Left lung (tissue), 10 donors: Measurements from ENCODE around the gene UBE2QL1. TPM values are rescaled to one million over a fixed set of nuclear protein-coding genes. Genes with fewer than 3 reads are reported as not detected.

Source experiments
- ATAC-seq: fragments of 200-7000 bp; cut with Tn5 transposase; one replicate; pipeline ENCODE4 v1.9.1; 2020; ENCODE audit warnings: moderate library complexity
- DNase-seq, 4 donors: peaks; one replicate each; pipeline ENCODE4 v3.0.0-alpha.2; 2013 to 2020
- H3K27ac ChIP-seq, 2 donors: fragments of 200-600 bp; sonication (generic) in 1 of 2; one replicate each; pipeline versions ENCODE4 v1.5.0 to v1.8.0; 2020 to 2021
- H3K27me3 ChIP-seq, 2 donors: fragments of 200-600 bp; sonication (generic) in 1 of 2; one replicate each; pipeline versions ENCODE4 v1.5.0 to v1.8.0; 2020 to 2021
- H3K36me3 ChIP-seq, 2 donors: fragments of 200-600 bp; sonication (generic) in 1 of 2; one replicate each; pipeline versions ENCODE4 v1.5.0 to v1.8.0; 2020 to 2021
- H3K4me1 ChIP-seq, 2 donors: fragments of 200-600 bp; one replicate each; pipeline ENCODE4 v1.8.0; 2021
- H3K4me3 ChIP-seq, 2 donors: fragments of 200-600 bp; sonication (generic) in 1 of 2; one replicate each; pipeline versions ENCODE4 v1.5.0 to v1.8.0; 2020 to 2021; ENCODE audit warnings: mild to moderate bottlenecking in 1 of 2
- H3K9me3 ChIP-seq, 2 donors: fragments of 200-600 bp; sonication (generic) in 1 of 2; one replicate each; pipeline versions ENCODE4 v1.5.0 to v1.8.0; 2020 to 2021
- intact Hi-C, 2 donors: fragments of 100-400 bp; cut with DNase I; formaldehyde crosslinking; loops; one replicate each; pipeline versions ENCODE4 v1.11.2 to v1.14.2; 2022
- polyA plus RNA-seq, 6 donors: library from polyadenylated mRNA; unstranded; fragments of 120-200 nt; gene quantifications; one replicate each; pipeline ENCODE4 v1.2.1, GENCODE V29; 2013; ENCODE audit not compliant: insufficient read length in 6 of 6
- total RNA-seq, 2 donors: library from RNA; stranded (reverse); fragmentation: NEBNext Ultra II Directional; extraction: Animal tissue kit (Norgen Biotek cat#: 25700); gene quantifications; one replicate each; pipeline ENCODE4 v1.2.1, GENCODE V29; 2021
- TF ChIP-seq, protein P1 (sequence below), 2 donors: fragments of 200-600 bp; sonication (generic) in 1 of 2; IDR thresholded peaks; one replicate each; pipeline versions ENCODE4 v1.5.0 to v1.8.0; 2021; ENCODE audit warnings: antibody characterized with exemption in 2 of 2
- donor health status: DM: no; HTN: yes; CAD: no.
- donor health status: DM: no; HTN: no; CAD: no.

Gene UBE2QL1
- total and polyA plus RNA-seq, 8 donors: 0.05 to 0.32 (median 0.27) TPM

DNA sequence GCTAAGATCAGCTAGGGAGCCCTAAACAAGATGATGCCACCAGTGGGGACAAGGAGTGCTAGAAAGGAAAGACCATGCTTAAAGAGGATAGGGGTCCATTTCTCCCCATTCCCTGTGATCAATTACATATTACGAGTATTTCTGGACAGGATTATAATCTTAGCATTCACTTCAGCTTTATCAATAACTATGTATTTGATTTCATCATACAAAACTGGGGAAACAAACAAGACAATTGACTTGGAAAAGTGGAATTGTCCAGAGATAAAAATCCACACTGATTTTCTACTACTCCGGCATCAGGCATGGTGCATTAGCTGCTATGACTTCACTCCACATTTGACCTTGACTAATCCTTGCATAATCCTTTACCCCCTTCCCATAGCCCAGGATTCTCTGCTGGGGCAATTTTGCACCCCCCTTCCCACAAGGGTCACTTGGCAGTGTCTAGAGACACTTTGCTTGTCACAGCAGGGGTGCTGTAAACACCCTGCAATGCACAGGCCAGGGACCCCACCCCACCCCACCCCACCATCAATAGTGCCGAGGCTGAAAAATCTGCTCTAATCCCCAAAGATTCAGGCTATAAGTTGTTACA lies 29.9 kb upstream of the UBE2QL1 start:
- Histone ChIP-seq H3K27ac (no peak overlapping the region), H3K27me3 (peaks cover 0 to 14% of the 10 kb centered on the region in 2 donors), H3K36me3 (no peaks in the 10 kb centered on the region), H3K9me3 (no peaks in the 10 kb centered on the region), H3K4me3 (no peak overlapping the region), H3K4me1 (no peaks in the 10 kb centered on the region)
- TF ChIP-seq, protein P1, sequence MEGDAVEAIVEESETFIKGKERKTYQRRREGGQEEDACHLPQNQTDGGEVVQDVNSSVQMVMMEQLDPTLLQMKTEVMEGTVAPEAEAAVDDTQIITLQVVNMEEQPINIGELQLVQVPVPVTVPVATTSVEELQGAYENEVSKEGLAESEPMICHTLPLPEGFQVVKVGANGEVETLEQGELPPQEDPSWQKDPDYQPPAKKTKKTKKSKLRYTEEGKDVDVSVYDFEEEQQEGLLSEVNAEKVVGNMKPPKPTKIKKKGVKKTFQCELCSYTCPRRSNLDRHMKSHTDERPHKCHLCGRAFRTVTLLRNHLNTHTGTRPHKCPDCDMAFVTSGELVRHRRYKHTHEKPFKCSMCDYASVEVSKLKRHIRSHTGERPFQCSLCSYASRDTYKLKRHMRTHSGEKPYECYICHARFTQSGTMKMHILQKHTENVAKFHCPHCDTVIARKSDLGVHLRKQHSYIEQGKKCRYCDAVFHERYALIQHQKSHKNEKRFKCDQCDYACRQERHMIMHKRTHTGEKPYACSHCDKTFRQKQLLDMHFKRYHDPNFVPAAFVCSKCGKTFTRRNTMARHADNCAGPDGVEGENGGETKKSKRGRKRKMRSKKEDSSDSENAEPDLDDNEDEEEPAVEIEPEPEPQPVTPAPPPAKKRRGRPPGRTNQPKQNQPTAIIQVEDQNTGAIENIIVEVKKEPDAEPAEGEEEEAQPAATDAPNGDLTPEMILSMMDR (IDR thresholded peaks at IDR 0.05): no peak
- intact Hi-C loops: no loop called here
- ATAC-seq (no peak), DNase-seq (no peak)

DNA sequence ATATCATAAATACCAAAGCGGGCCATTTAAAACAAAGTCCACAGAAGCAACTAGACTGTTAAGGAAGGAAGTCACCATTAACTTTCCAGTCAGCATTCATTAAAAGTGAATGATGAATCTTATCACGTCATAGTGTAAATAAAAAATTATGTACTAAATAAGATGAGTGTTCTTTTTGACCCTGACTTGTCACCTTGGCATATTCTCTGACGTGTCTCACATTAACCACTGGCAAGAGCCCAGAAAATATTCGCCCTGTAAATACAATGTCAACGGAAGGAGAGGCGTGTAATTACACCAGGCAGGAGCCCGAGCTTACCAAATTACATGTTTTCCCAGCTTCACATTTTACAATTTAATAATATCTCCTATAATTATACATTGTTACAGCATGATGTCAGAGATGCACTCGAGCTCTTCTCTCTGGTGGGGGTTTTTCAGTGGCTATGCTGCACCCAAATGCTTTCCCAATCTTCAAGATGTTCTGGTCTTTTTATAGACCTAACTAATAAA lies 29.3 kb upstream of the UBE2QL1 start:
- DNase-seq: no peak
- no peaks in the 10 kb centered on the region for H3K4me1 ChIP-seq

DNA sequence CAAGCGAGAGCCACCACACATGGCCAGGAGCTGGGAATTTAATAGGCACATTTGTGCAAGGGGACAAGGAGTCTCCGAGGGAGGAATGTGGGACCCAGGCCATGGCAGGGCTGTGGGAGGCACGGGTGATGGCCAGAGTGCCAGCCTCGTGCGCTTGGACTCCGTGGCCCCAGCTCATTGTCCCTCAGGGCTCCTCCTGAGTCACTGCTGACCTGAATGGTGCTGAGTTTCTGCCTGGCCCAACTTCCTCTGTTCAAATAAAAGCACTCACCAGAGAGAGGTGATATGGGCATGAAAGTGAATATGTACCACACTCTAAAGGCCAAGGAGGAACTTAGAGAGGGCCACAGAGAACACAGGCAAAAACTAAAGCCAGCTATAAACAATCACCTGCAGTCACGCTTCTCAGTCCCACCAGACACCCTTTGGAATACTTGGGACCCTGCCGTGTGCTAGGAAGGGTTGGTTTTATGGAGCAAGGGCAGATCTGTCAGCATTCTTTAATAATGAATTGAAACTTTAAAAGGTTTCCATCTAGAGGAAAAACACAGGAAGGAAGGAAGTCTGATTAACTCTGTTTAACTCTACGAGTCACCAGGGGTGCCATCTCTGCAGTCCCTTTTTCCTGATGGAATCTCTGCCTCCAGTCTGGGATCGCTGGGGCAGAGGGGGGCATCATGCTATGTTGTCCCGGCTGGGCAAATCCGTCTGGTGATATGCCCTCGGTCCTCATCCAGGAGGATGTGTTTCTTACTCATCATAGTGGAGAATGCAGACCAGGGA lies 25.1 kb upstream of the UBE2QL1 start:
- no peak for DNase-seq
- no peak for ATAC-seq
- H3K27me3 ChIP-seq: peaks cover 0 to 24% of the 10 kb centered on the region in 2 donors
- no peaks in the 10 kb centered on the region for H3K9me3 ChIP-seq
- intact Hi-C loops: no loop called here
- H3K27ac ChIP-seq: no peak overlapping the region
- no peaks in the 10 kb centered on the region for H3K4me1 ChIP-seq
- H3K4me3 ChIP-seq: no peak overlapping the region
- no peaks in the 10 kb centered on the region for H3K36me3 ChIP-seq
- TF ChIP-seq, protein P1 (IDR thresholded peaks at IDR 0.05): no peak

More for the DNA sequence above, 29.3 kb upstream of the UBE2QL1 start:
- intact Hi-C loops: no loop called here
- ATAC-seq: no peak
- Histone ChIP-seq H3K9me3 (no peaks in the 10 kb centered on the region), H3K27me3 (peaks cover 0 to 14% of the 10 kb centered on the region in 2 donors), H3K4me3 (no peak overlapping the region), H3K27ac (no peak overlapping the region), H3K36me3 (no peaks in the 10 kb centered on the region)
- TF ChIP-seq, protein P1 (IDR thresholded peaks at IDR 0.05): no peak

DNA sequence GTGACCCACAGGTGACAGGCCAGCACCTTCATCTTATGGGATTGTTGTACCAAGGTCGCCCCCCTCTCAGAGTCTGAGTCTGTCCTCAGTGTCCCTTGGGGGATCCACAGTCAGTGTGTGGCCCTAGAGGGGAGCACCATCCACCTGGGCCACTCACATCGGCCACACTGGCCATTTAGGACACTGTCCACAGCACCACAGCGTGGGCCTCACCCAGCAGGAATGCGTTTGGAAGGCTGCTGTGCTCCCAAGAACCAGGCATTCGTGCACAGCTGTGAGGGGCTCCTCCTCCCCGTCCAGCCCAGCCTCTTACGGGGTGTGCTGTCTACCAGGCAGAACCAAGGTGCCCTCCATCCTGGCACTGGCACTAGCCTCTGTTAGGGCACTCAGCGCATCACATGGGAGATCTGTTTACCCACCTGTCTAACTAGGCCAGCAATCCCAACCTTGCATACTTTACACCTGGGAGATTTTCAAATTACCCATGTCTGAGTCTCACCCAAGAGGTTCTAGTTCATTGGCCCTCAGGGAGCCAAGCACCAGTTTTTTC lies 24.5 kb upstream of the UBE2QL1 start:
- intact Hi-C loops: no loop called here
- ATAC-seq (no peak), DNase-seq (no peak)
- TF ChIP-seq, protein P1 (IDR thresholded peaks at IDR 0.05): no peak
- Histone ChIP-seq H3K9me3 (no peaks in the 10 kb centered on the region), H3K27me3 (peaks cover 0 to 24% of the 10 kb centered on the region in 2 donors), H3K4me3 (no peak overlapping the region), H3K36me3 (no peaks in the 10 kb centered on the region), H3K27ac (no peak overlapping the region), H3K4me1 (no peaks in the 10 kb centered on the region)

DNA sequence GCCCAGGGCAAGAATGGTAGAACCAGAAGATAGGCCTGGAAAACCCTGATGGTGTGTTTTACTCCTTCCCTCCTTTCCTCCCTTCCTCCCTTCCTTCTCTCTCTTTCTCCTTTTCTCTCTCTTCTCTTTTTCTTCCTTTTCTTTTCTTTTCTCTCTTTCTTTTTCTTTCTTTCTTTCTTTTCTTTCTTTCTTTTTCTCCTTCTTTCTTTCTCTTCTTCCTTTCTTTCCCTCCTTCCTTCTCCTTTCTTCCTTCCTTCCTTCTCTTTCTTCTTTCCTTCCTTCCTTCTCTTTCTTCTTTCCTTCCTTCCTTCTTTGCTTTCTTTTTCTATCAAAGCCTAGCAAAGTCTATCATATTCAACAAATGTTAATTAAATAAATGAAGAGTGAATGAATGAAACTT lies 24.0 kb upstream of the UBE2QL1 start:
- Histone ChIP-seq H3K36me3 (no peaks in the 10 kb centered on the region), H3K4me1 (no peaks in the 10 kb centered on the region), H3K4me3 (no peak overlapping the region), H3K9me3 (no peaks in the 10 kb centered on the region), H3K27ac (no peak overlapping the region), H3K27me3 (peaks cover 0 to 24% of the 10 kb centered on the region in 2 donors)
- no peak for ATAC-seq
- DNase-seq: no peak
- TF ChIP-seq, protein P1 (IDR thresholded peaks at IDR 0.05): no peak
- intact Hi-C loops: no loop called here
